Adipose tissue (tissue), 3 donors: ENCODE results near the gene RHOXF1. TPM values are rescaled to one million over a fixed set of nuclear protein-coding genes. Genes with fewer than 3 reads are reported as not detected.
"Not testable (repeated sequence)": the region's sequence is repeated elsewhere in the genome, so short reads cannot be mapped to it uniquely, and the experiment has no call there.

Experiments
- H3K27ac ChIP-seq: one replicate; pipeline ENCODE4 v1.5.1; 2013; ENCODE audit warnings: low read depth, low read length
- WGBS, 3 donors: extraction: QIAGEN DNeasy Blood & Tissue Kit; methylation state at CpG; one replicate each; pipeline ENCODE4 v1.1.7; 2013; 5-methylcytosine and 5-hydroxymethylcytosine counted together
- polyA plus RNA-seq, 3 donors: library from polyadenylated mRNA; stranded (reverse); fragments of 200-250 nt; gene quantifications; one replicate each; pipeline ENCODE4 v1.2.3, GENCODE V29; 2013
- donor health status: healthy with polysubstance abuse.
- donor health status: Bipolar disorder and iron deficiency.
- donor health status: healthy.

The RHOXF1 gene, protein sequence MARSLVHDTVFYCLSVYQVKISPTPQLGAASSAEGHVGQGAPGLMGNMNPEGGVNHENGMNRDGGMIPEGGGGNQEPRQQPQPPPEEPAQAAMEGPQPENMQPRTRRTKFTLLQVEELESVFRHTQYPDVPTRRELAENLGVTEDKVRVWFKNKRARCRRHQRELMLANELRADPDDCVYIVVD
- under 1 TPM in 1 of 3 donors, not detected in 2; 0.18 TPM for polyA plus RNA-seq

- no peak within 1 kb of the TSS for H3K27ac ChIP-seq
- WGBS, 3 donors = 90 to 96% (median 96%) methylated on average over 24 to 35 of the region's 35 CpGs
Observed at GRCh38 chrX:120115438-120115963, at the start of gene RHOXF1. RHOXF1 (minus strand) TSS chrX:120115913; CDS start chrX:120115862, 51 bp downstream.

- 77 to 96% (median 95%) methylated on average over 10 to 13 of the region's 33 CpGs for WGBS, 3 donors
- not testable (repeated sequence) for H3K27ac ChIP-seq
Observed at GRCh38 chrX:120159086-120159485, 43.4 kb upstream of the RHOXF1 start.

- H3K27ac ChIP-seq = not testable (repeated sequence)
- WGBS, 3 donors = no CpG with 5 or more reads among the region's 15 CpGs
Observed at GRCh38 chrX:120158313-120158712, 42.6 kb upstream of the RHOXF1 start, which contains the start of gene RHOXF2. RHOXF2 (plus strand) TSS chrX:120158613; CDS start chrX:120158751, 138 bp downstream.

GRCh38 chrX:120150109-120150744, 34.5 kb upstream of the RHOXF1 start:
- WGBS, 3 donors = no CpG with 5 or more reads among the region's 12 CpGs
- H3K27ac ChIP-seq = not testable (repeated sequence)

GRCh38 chrX:120147537-120147936, 31.8 kb upstream of the RHOXF1 start:
- H3K27ac ChIP-seq = no peak overlapping the region
- WGBS, 3 donors = 87 to 95% (median 92%) methylated on average over 8 of the region's 8 CpGs

DNA sequence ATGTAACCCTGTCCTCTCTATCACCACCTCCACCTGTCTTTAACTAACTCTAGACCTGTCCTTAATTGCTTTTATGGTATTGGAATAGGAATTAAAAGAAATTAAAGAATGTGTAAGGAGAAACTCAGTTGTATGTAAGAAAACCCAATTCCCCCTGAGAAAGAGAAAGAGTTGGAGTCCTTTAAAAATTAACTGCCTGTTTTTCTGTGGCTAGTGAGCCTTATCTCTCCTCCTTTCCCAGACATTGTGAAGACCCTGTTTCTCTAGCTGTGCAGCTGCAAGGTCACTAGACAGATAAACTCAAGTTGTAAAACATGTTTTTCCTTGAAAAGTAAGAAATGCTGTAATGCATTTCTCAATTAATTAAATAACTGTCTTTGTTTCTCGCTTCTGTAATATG, 30.6 kb upstream of the RHOXF1 start:
- H3K27ac ChIP-seq = not testable (repeated sequence)
- whole genome bisulfite sequencing, 3 donors = 78 to 90% (median 80%) methylated on average over 1 of the region's 1 CpG

GRCh38 chrX:120145295-120145925, 29.7 kb upstream of the RHOXF1 start:
- WGBS, 3 donors = 52 to 77% (median 58%) methylated on average over 4 of the region's 4 CpGs
- no peak overlapping the region for H3K27ac ChIP-seq

GRCh38 chrX:120144178-120144844, 28.6 kb upstream of the RHOXF1 start:
- no peak overlapping the region for H3K27ac ChIP-seq
- WGBS, 3 donors = 30 to 50% (median 36%) methylated on average over 12 of the region's 12 CpGs

- no peak overlapping the region for H3K27ac ChIP-seq
- 64 to 76% (median 74%) methylated on average over 11 of the region's 11 CpGs for WGBS, 3 donors
Observed at GRCh38 chrX:120140293-120140981, 24.7 kb upstream of the RHOXF1 start.

DNA sequence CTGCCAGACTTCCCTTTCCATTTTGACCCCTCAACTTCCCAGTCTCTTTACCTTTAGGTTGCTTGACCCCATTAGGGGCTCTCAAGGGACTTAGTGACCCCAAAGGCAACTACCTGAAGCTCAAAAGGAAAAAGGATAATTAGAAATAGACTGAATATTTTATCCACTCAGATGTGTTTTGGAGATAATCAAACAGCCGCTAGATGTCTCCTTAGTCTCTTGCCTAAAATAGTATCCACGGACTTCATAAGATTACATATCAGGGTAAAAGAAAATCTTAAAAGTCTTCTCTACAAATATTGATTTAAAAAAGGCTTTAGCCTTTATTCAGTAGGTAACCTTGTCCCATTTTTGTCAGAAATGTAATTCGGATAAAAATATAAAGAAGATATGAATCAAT, 21.7 kb upstream of the RHOXF1 start:
- no peak overlapping the region for H3K27ac ChIP-seq
- 59 to 72% (median 62%) methylated on average over 3 of the region's 3 CpGs for WGBS, 3 donors

- 40 to 61% (median 50%) methylated on average over 3 of the region's 3 CpGs for WGBS, 3 donors
- no peak overlapping the region for H3K27ac ChIP-seq
Observed at GRCh38 chrX:120136840-120137239, 21.1 kb upstream of the RHOXF1 start.

- WGBS, 3 donors = 56 to 89% (median 75%) methylated on average over 6 of the region's 6 CpGs
- H3K27ac ChIP-seq = no peak overlapping the region
Observed at GRCh38 chrX:120136128-120136527, 20.4 kb upstream of the RHOXF1 start.

GRCh38 chrX:120128306-120128846, 12.7 kb upstream of the RHOXF1 start:
- H3K27ac ChIP-seq = not testable (repeated sequence)
- WGBS, 3 donors = 74 to 92% (median 86%) methylated on average over 5 of the region's 5 CpGs

GRCh38 chrX:120125444-120125843, 9.7 kb upstream of the RHOXF1 start:
- no peak overlapping the region for H3K27ac ChIP-seq
- 82 to 90% (median 86%) methylated on average over 3 of the region's 3 CpGs for WGBS, 3 donors

- no peak overlapping the region for H3K27ac ChIP-seq
- WGBS, 3 donors = 79 to 89% (median 84%) methylated on average over 10 to 12 of the region's 12 CpGs
Observed at GRCh38 chrX:120120223-120120622, 4.5 kb upstream of the RHOXF1 start.

- no peak overlapping the region for H3K27ac ChIP-seq
Observed at GRCh38 chrX:120111611-120112010, 4.1 kb downstream of the RHOXF1 start.

GRCh38 chrX:120109378-120109777, 6.3 kb downstream of the RHOXF1 start:
- no peak overlapping the region for H3K27ac ChIP-seq
- 64 to 73% (median 66%) methylated on average over 1 of the region's 1 CpG for WGBS, 3 donors

- WGBS, 3 donors = 84 to 97% (median 93%) methylated on average over 2 of the region's 2 CpGs
- not testable (repeated sequence) for H3K27ac ChIP-seq
Observed at GRCh38 chrX:120104707-120105106, 11.0 kb downstream of the RHOXF1 start.
